Amniotic epithelial cell (primary cell): ENCODE data around the gene SFXN5.

Source experiments
- DNase-seq: peaks from one replicate; pipeline ENCODE4 v3.0.0-alpha.2; 2010; ENCODE audit warnings: low read depth

Gene SFXN5

DNA sequence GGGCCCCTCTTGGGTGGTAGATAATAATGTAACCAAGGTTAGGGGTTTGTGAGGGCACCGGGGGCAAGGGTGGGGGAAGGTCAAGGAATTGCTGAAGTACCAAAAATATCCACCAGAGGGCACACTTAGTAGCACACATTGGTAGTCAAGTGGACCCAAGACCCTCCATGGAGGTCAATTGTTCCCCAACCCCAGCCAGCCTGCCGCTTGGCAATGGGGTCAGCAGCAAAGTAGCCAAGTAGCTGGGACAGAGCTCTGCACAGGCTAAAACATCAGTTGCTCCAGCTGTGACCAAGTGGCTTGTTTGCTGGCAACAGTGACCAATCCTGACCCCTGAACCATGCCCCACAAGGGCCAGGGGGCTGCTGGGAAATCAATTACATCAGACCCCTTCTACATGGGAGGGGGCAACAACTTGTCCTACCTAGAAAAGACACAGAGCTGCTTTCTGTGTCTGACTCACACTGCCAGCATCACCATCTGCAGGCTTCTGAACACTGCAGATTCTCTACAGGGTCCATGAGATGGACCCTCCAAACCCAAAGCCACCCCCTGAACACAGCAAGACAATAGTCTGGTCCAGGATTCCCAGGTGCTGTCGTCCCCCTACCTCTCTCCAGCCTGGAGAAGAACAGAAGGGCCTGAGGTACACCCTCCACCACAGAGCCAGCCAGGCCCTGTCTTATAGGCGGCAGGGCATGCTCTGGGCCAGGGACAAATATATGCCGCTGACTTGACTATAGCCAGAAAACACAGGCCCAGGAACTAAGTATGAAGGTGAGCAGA is 78.2 kb downstream of the SFXN5 start:
- DNase-seq = peak; percentile 18

DNA sequence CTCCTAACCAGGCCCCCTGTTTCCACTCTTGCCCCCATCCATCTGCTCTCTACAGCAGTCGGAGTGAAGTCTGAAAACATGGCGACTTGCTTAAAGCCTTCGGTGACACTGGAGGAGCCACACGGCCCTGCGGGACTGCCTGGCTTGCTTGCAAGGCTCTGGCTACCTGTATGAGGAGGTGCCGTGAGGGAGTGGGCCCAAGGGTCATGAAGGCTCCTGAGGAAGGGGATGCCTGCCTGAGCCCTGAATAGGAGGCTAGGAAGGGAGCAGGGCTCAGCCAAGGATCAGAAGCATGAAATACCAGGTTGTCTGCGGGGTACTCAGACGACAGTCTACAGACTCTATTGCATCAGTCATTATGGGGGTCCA is 78.8 kb downstream of the SFXN5 start:
- no peak for DNase-seq

DNA sequence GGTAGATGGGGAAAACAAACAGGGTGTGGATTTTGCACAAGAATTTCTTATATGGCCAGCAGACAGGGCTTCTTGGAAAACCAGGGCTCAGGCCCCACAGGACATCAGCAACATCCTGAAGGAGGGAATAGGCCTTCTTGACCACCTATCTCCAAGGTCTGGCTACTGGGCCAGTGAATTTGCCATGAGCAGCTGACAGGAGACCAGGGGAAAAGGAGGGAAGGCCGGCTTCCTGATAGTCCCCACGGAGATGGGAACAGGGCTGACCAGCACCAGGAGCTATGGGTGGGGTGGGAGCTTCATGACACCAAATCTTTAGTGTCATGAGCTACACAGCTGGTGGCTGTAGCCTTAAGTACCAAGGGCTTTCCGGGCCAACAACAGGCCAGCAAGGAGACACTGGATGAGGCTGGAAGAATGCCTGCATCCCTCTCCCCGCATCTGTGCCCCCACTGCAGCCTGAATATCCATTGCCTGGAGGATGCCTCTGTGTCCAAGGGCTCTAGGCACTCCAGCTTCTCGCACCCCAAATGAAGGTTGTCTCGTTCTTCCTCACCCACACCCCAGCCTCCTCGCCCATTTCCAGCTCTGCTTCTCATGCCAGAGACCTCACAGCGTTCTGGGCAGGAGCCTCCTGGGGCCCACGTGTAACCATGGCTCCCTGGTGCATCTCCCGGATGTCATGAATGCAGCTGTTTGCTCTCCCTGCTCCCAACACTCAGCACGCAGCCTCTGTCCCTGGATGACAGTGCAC is 79.4 kb downstream of the SFXN5 start:
- no peak for DNase-seq

DNA sequence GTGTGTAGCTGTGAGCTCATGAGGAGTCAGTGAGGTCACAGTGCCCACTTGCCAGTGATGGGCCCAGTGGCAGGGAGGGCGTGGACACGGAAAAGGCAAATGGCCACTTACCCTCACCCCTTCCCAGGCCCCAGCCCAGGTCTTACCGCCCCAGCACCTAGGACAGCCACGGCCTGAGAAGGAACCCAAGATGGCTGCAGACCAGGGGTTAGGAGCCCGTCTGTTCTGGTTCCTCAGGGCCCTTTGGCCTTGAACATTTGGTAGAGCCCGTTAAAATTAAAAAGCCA is 80.1 kb downstream of the SFXN5 start:
- no peak for DNase-seq

DNA sequence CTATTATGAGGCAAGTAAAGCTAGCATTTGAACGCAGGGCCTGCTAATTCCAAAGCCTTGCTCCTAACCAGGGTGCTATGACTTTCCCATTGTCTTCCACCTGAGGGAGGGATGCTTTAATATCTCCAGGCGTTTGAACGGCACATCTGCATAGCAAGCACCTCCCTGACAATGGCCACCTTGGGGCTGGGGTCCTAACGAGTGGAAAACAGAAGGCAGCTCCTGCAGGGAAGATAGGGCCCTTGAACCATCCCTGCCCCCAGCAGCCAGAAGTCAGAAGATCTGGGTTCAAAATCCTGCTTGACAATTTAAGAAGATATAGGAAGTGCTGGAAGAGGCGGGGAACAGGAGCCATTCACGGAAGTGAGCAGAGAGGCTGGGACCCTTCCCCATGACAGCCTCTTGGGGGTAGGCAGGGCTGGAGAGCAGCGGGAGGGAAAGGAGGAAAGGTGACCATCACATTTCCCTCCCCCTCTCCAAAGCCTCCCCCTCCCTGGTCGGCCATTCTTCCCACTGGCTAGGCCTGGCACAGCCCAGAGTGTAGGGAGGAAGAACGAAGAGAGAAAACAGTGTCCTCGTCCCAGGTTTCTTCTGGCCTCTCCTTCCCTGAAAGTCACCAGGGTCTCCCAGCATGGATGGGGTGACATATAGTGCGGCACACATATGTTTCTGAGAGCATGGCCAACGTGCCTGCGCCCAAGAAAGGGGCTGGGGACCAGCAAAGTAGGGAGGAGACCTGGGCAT is 80.6 kb downstream of the SFXN5 start:
- no peak for DNase-seq

DNA sequence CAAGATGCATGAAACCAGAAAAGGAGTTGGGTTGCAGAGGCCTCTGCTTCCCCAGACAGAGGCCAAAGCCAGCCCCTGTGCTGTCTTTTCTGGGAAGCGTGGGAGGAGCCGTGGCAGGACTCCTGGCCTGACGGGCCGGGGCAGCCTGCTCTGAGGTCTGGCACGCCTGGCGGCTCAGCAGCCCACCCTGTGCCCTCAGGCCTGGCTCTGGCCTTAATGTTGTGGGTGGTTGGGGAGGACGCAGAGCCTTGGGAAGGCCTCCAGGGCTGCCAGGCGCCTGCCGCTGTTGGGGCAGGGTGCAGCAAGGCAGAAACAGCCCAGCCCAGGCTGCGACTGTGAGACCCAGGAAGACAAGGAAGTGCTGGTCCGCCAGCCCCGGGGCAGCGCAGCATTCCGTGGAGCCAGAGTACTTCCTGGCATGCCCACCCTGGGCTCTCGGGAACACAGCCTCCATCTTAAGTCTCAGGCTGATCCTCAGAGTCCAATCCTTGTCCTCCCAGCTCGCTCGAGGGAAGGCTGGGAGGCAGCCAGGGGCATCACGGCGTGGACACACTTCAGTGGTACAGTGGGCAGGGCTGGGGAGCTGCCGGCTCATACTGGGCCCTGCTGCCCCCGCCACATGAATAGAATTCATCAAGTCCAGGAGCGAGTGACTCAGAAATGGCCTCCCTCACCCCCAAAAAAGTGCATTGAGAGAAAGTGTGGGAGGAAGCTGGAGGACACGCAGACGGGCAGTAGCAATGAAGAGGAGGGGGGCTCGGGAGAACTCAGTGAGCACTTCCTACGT is 81.5 kb downstream of the SFXN5 start:
- no peak for DNase-seq

DNA sequence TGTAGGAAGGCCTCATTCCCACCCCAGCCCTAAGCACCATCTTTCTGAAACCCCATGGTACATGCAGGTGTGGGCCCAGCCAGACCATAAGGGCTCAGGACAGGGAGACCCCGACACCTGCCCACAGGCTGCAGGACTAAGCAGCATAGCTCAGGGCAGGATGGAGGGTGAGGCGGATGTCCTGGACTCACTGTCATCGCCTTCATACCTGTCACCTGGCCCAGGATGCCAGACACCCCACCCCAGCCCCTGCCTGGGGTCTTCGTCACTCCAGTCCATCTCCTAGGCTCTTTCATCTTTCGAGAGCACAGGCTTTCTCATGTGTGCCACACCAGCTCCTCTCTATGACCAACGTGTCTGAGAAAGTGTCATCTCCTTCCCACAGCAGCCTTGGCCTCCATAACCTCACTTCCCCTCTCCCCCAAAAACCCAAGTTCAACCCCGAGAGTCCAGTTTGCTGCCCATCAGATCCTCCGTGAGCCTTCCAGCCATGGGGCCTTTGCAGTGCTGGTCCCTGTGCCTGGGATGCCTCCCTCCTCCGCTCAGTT is 82.7 kb downstream of the SFXN5 start:
- DNase-seq = no peak

DNA sequence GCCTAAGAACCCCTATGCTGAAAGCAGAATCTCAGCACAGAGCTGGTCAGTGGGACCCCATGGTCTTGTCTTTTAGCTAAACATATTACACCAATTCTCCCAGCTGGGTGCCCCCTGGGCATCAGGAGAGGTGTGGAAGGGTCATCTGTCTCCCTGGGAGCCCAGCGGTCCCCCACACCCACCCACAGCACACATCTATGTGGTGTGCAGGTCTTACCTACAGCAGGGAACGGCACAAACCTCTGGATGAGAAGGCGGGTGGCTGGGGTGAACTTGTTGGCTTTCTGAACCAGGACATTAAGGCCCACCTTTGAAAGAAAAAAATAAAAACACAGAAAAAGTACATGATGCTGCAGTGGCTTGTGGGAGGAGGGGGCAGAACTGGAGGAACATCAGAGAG is 83.5 kb downstream of the SFXN5 start:
- no peak for DNase-seq

DNA sequence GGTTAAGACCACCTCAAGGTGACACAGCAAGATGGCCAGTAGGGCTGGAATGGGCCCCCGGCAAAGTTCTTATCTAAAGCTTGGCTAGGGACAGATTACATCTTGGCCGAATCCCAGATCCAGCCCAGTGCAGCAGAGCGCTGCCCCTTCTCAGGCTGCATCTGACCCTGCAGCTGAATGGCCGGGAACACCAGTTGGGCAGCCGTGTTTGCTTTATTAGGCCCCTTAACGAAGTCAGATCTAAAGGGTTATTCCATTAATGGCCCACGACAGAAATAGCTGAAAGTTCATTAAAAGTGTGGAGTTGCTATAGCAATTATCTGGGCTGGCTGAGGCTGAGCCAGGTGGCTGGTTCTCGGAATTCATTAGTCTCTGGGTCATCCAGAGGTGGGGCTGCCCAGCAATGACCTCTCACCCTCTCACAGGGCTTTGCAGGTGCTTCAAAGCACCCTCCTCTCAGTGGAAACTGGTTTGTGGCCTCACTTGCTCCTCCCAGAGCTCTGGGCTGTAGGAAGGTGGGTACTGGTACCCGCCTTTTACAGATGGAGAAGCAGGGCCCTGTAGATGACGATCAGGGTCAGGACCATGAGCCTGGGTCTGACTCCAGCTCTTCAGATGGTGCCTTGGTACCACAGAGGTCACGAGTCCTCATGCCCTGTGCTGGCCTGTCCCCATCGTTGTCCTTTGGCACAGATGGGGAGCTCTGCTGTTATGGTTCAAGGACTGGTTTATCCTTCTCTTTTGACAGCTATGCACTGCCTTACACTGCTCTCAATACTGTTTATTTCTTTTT is 85.4 kb downstream of the SFXN5 start:
- DNase-seq = no peak

DNA sequence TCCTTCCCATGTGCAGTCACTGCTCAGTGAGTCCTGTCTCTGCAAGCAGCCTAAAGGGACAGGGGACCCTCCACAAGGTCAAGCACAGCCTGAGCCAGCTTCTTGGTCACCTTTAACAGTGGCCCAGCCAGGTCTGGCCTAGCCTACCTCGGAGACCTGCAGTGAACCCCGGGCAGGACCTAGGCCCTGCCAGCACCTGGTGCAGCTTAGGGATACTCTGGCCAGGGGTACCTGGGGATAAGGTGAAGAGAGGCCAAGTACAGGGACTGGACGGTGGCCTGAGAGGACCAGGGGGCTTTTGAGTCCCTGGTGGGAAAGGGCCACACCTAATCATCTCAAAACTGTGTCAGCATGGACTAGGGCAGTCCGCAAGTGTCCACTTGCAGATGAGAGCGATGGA is 86.4 kb downstream of the SFXN5 start:
- DNase-seq = no peak

DNA sequence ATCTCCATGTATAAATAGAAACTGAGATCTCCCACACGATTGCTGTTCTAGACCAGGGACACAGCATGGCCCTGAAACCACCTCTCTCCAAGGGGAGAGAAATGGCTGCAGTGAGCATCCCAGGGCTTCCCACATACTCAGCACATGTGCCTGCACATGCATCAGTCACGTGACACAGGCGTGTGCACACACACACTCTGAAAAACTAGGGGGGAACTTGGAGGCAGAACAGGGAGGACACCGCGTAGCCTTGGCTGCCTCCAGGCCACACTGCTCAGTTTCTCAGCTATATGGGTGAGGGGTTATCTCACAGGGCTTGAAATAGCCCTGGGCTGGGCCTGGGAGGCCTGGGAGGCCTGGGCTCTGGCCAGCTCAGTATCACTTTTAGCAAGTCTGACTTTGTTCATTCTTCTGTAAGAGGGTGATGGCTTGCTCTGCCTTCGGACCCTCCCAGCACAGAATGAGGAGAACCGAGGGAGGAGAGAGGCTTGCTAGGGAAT is 87.3 kb downstream of the SFXN5 start:
- no peak for DNase-seq

DNA sequence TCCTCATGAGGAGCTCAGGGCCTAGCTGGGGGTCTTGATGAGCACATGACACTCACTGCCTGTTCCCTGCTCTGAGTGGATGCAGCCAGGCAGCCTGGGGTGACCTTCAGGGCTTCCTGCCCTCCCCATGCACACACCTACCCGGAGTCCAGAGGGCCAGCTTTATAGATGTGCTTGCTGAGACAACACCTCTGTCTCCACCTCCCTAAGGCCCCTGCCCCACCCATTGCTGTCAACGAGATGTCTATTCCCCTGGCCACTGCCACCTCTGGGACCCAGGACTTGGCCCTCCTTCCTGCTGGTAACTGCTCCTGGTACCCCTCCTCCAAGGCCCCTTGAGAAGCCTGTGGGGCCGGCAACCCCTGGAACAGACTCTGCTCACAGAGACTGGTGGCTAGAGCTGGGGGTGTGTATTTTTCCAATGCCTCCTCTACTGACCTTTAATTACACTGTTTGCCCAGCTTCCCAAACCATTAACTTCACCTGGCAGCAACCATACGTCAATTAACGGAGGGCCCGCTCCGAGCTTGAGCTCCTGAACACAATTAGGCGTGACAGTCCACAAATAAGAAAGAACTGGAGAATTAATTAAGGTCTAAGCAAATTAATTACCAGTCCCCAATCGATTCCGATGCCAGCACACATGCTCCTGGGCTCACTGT is 87.9 kb downstream of the SFXN5 start:
- no peak for DNase-seq

DNA sequence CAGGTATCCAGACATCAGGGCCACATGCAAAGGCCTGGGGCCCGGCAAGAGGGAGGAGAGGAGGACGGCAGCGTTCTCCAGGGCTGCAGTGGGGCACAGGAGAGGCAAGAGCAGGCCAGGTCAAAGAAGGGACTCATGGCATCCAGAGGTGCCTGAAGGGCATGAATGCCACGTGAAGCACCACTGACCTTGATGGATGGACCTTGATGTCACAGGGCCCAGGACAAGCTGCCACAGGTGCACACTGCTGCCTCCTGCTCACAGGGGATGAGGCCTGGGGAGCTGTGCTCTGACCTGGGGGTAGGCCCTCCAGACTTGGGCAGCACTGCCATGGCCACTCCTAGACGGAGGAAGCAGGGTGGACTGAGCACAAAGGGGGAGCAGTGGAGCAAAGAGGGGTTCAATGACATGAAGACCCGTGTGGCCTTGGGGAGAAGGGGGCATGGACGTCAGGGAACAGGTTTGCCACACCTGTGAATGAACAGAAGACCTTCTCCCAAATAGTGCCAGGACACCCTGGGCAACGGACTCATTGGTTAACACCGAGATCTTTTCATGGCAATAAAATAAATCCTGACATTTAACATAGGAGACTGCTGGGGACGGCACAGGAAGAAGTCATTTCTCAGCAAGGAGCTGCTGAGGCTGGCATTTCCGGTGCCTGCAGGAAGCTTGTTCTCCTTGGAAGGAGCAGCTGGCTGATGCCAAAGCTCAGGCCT is 88.6 kb downstream of the SFXN5 start:
- DNase-seq = no peak

DNA sequence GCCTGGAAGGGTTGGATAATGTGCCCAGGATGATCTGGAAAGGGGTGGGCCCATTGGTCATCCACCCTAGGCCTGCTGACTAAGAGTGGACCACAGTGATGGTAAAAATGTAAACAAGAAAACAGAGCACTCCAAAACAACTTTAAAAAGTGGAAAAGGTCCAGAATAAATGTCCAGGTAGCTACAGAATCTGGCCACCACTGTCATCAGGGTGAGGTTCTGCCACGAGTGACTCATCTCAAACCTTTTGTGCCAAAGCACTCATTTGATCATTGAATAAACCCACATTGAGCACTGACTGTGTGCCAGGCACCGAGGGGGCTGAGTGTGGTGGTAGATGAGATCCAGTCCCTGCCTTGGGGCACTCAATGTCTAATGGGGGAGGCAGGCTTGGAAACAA is 89.3 kb downstream of the SFXN5 start:
- DNase-seq = no peak

DNA sequence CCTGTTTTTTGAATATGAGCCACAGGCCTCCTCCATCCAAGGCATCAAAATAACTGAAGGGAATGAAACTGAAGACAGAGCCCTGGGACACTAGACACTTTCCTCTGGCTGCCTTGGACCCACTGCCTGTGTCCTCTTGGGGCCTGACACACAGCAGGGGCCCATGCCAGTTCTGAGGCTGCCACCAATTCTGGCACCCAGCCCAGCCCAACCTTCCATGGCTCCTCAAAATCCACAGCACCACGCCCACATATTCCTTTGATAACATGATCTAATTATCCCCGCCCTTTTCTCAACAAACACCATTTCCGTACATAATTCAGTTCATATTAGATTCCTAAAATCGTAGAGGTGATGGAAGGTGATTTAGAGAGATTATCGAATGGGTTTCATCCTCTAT is 90.0 kb downstream of the SFXN5 start:
- no peak for DNase-seq

DNA sequence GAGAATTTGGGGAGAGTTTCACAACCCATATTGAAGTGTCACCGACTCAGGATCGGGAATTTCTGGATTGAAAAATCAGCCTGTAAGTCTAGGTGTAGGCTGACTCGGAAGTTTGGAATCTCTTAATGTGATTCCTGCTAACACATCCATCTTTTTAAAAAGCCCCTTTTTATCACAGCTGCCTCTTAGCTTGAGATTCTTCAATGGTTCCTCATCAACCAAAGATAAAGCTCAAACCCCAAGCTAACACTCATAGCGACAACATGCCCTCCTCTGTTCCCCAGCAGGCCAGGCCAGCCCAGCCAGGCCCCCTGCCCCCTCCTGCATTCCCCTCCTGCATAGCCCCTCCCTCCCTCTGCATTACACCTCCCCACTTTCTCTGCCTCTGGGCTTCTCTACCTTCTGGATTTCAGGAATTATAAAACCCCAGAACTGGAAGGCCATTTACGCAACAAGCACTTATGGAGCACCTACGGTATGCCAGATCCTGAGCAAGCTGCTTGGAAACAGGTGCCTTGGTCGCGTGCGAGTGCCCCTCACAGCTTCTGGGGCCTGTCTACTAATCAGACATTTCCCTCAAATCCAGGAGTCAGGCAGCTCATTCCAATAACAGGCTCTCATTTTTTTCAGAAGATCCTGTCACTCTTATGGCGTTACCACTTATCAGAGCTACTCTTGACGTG is 90.8 kb downstream of the SFXN5 start:
- DNase-seq = peak; percentile 70

DNA sequence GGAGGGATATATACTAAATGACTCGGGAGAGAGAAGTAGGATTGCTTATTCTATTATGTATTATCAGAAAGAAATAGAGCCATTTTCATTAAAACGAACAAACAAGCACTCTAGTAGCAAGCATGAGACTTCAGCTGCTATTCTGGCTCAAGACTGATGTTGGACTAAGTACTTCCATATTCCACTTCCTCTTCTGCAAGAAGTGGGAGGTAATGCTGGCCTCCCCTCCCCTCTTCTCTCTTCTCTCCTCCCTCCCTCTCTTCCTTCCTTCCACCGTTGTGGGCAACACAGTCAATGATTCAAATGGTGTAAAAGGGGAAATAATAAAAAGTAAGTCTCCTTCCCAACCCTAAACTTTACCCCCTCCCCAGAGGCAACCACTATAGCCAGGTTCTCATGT is 91.6 kb downstream of the SFXN5 start:
- DNase-seq = no peak

DNA sequence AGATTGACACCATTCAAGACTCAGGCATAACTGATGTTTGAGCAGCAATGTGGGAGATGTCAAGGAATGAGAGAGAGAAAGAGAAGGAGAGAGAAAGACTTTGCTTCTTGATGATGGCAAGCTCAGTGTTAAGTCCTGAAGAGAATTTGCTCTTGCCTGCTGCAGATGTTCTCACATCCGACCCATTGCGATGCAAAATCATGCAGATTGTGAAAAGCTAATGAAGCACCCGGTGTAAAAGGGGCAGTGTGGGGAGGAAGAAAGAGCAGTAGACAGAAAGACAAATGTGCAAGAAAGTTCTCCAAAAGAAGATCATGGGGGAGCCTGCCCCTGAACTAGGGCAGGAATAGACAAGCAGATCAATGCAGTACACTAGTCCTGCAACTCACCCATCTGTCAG is 96.5 kb downstream of the SFXN5 start:
- DNase-seq = no peak

DNA sequence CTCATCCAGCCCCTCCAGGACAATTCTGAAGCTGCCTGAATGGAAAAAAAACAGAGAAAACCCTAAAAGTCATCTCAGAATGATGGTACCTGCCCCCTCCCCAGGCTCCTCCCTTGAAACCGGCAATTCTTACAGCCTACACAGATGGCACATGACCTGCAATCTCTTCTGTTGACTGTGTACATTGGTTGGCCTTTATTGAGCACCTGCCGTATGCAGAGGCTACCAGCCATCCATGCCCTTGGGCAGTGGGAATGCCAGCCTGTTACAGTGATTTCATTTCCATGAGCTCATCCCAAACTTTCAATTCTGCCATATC is 97.1 kb downstream of the SFXN5 start:
- DNase-seq = no peak
